Stimulated activated CD4-positive, alpha-beta T cell treated with anti-CD3 and anti-CD28 coated beads, Interleukin-1b, Interleukin-23, amount 100 ng/mL, for 4 hours (primary cell): ENCODE measurements around the gene TNNT2.

ENCODE experiments used
- DNase-seq, 2 donors: peaks; one replicate each; pipeline ENCODE4 v3.0.0-alpha.2; 2020; ENCODE audit warnings: low read depth in 2 of 2

The TNNT2 gene

DNA sequence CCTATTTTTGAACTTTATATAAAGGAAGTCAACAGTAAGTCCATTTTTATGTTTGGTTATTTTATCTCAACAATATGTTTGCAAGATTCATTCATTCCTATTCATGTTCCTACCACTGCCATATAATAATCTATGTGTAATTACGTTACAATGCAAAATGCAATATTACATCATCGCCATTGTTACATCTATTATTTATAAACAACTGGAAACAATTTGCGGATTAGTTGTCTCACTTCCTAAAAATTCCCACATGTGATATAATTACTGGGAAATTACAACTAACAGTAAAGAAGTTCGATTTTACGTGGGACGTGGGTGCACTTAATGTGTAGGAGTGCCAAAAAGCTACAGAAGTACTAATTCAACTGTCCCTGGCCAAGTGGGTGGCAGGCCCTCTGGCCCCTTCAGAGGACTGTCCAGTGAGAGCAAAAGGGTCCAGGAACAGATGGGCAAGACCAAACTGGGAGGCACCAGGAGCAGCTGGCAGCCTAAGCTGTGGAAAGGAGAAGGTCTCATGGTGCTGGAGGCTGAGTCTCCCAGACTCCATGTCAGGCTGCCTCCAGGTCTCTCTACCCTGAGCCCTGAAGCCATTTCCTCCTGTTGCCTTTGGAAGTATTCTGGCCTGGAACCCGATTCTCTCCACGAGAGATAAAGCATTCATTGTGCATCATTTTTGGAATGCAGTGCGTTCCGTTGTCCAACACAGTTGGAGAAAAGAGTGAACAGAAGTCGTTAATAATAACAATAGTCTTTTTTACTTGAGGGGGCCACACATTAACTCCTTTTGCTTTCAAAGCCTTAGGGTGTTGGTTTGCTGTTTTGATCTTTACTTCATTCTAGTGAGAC, 42.9 kb downstream of the TNNT2 start:
- no peak for DNase-seq

DNA sequence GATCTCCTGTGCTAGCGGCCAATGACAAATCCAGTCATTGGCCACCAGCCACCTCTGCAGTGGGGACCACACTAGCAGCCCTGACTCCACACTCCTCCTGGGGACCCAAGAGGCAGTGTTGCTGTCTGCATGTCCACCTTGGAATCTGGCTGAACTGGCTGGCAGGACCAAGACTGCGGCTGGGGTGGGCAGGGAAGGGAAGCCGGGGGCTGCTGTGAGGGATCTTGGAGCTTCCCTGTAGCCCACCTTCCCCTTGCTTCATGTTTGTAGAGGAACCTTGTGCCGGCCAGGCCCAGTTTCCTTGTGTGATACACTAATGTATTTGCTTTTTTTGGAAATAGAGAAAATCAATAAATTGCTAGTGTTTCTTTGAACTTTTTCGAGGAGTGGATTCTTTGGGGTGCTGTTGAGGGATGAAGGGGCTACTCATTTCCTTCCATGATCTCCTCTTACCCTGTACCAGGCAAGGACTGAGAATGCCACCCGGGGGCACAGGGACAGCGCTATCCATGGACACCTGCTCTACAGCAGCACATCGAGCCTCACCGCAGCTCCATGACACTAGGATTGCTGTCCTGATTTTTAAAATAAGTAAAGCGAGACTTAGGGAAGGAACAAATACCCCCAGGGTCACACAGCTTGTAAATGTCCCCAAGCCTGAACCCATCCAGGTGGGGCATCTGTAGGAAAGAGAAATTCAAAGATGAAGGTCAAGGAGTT, 44.7 kb downstream of the TNNT2 start:
- DNase-seq = no peak

DNA sequence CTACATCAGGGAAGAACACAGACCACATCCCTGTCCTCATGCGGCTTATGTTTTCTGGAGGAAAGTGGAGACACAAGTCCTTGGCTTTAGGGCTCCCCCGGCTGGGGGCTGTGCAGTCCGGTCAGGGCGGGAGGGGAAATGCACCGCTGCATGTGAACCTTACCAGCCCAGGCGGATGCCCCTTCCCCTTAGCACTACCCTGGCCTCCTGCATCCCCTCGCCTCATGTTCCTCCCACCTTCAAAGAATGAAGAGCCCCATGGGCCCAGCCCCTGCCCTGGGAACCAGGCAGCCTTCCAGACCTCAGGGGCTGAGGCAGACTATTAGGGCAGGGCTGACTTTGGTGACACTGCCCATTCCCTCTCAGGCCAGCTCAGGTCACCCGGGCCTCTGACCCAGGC, 45.5 kb downstream of the TNNT2 start:
- DNase-seq = no peak

DNA sequence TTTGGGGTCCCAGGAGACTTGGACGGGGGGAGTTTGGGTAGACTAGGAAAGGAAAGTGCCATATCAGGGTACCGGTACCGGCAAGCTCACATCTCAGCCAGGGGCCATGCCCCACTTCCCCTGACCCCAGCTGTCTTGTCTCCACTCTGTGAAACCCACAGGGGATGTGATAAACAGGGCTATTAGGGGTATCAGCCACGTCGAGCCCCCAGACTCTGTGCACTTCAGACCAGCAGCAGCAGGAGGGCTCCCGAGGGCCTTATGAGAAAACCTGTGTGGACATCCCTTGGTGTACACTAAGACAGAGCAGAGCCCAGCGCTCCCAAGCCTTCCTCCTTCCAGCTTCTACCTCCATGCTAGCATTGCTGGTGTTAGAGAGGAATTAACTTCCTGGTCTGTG, 46.3 kb downstream of the TNNT2 start:
- no peak for DNase-seq

DNA sequence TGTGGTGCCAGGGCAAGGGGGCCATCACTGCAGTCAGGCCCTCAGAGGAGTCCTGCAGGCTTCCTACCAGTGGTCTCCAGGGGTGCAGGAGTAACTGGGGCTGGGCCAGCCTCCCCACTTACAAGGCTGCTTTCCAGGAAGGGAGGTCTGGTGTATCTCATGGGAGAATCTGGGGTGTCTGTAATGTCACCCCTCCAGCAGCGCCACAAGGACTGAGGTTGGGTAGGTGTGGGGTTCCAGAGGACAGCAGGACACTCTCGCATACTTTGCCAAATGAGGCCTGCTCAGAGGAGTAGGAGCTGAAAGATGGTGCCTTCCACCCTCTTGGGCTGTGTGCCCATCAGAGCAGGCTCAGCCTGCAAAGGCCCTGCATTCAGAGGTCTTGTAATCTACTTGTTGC, 46.9 kb downstream of the TNNT2 start:
- DNase-seq = no peak

DNA sequence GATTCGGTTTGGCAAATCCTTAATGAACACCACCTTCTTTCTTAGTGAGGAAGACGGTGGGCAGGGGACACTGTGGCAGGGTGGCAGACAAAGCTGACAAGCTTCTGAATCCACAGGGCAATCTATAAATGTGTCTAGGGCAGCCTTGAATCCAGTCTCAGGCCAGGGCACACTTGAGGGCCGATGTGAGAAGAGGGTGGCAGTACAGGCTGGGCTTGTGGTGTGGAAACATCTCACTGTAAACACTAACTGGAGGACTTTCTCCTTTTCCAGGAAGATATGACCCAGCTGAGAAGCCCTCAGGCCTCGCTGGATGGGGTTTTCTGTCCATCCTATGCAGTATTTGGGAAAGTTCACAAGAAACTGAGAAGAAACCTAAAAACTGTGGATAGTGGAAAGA, 47.7 kb downstream of the TNNT2 start:
- DNase-seq = no peak

DNA sequence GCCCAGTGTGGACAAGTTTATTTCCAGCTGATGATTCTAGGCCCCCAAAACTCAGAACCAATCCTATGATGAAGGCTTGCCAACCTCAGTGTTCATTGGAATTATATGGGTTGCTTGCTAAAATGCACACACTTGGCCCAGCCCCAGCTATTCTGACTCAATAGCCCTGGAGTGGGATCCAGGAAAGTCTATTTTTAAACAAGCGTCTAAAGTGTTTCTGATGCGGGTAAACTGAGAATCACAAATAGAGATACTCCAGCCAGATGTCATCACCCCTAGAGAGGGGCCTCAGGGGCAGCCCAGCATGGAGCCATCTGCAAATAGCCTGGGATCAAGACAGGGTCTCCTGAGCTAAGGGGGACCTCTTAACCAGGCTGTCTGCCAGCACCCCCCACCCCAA, 48.2 kb downstream of the TNNT2 start:
- DNase-seq = no peak

DNA sequence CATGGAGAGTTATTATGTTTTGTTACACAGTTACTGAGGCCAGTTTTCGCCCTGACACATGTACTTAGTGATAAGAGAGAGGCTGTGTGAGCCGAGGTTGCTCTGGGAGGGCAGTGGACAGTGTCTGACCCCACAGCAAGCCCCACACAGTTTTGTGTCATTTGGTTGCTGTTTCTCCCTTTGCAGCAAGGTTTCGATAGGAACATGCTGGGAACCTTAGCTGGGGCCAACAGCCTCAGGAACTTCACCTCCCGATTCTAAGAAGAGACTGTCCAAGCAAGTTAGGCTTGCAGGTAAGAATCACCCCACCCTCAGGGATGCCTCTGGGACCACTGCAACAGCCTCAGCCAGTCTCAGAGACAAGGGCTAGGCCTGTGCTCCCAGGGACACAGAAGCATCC, 48.9 kb downstream of the TNNT2 start:
- DNase-seq = no peak

DNA sequence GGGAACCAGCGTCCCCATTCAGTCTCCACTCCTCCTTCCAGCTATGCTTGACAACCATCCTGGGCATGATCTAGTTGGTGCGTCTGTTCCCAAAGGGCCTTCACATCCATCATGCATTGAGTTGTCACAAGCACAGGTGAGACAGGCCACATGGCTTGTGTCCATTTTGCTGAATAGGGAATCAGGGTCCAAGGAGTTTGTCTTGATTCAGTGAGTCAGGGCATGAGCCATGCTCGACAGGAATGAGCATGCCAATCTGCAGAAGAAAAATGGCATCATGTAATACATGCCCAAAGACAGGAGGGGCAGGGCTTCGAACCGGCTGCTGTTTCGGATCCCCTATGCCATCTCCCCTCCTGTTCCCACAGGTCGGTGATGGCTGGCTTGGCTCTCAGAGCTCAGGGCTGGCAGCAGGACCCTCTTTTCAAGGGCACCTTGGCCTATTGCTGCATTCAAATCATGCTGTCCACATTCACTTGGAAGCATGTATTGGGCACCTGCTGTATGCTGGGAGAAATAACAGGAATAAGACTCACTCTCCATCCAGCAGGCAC, 49.7 kb downstream of the TNNT2 start:
- DNase-seq = no peak

DNA sequence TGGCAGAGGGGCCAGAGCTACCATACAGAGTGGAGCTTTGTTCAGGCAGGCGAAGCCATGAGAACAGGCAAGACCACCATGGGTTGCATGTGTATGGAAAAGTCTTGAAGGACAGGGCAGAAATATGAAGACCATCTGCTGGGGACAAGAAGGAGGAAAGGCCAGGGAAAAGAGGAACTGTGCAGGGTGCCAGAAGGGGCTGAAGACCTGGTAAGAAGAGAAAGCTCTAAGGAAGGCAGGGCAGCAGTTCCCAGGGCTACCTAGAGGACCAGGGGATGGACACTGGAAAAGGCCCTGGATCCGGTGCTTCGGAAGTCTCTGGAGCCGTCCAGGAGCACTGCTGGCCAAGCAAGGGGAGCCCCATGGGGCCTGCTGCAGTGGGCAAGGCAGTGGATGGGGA, 50.8 kb downstream of the TNNT2 start:
- DNase-seq = no peak

DNA sequence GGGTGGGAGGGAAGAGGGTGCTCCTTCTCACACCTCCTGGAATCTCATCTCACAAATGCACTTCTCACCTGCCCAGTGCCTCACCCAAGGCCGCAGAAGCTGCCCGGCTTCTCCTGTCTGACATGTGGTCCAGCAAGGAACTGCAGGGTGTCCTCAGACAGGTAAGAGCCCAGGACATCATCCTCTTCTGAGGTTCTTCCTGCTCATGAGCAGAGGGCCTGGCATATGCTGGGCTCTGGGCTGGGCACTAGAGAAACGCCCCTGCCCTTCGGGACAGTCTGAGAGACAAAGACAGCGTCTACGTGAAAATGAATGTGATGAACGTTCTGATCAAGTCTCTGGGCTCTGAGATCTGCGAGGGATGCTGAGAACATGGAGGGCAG, 51.8 kb downstream of the TNNT2 start:
- no peak for DNase-seq

DNA sequence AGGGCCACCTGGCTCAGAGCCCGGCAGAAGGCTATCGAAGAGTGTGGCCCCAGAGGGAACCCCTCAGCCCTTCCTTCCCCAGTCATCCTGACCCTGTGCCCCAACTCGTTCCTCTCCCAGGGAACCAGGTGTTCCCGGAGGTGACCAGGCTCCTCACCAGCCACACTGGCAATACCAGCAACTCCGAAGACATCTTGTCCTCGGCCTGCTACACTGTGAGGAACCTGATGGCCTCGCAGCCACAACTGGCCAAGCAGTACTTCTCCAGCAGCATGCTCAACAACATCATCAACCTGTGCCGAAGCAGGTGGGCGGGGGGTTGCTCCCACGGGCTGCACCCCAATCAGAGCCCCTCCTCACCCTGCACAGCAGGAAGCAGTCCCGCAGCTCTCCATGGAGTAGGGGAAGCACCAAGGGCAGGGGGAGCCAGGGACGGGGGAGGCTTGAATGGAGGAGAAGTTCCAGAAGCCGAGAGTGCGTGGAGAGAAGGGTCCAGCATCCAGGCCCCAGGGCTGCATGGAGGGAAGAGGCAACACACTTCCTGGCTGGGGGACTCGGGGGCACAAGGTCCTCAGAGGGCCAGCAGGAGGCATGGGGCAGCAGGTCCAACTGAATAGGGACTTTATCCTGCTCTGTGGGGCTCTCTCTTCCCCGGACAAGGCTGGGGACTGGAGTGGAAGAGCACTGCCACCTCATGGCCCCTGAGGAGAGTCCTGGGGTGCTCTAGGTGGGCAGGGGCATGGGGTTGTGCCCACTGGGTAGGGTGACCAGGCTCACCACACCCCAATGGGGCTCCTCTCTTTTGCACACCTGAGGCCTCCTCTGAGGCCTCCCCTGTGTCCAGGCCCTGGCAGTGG, 52.4 kb downstream of the TNNT2 start:
- DNase-seq = no peak

DNA sequence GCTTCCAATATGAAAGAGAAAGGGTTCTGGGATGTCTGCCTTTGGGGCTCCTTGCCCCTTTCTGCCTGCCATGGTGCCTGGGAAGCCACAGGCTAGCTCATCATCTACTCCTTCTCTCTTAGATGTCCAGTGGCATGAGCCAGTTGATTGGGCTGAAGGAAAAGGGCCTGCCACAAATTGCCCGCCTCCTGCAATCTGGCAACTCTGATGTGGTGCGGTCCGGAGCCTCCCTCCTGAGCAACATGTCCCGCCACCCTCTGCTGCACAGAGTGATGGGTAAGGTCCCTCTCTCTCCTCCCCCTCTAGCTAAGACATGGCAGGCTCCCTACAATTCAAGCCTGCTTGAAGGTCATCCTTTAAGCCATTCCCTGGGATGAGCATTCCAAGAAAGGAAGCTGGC, 53.2 kb downstream of the TNNT2 start:
- no peak for DNase-seq

DNA sequence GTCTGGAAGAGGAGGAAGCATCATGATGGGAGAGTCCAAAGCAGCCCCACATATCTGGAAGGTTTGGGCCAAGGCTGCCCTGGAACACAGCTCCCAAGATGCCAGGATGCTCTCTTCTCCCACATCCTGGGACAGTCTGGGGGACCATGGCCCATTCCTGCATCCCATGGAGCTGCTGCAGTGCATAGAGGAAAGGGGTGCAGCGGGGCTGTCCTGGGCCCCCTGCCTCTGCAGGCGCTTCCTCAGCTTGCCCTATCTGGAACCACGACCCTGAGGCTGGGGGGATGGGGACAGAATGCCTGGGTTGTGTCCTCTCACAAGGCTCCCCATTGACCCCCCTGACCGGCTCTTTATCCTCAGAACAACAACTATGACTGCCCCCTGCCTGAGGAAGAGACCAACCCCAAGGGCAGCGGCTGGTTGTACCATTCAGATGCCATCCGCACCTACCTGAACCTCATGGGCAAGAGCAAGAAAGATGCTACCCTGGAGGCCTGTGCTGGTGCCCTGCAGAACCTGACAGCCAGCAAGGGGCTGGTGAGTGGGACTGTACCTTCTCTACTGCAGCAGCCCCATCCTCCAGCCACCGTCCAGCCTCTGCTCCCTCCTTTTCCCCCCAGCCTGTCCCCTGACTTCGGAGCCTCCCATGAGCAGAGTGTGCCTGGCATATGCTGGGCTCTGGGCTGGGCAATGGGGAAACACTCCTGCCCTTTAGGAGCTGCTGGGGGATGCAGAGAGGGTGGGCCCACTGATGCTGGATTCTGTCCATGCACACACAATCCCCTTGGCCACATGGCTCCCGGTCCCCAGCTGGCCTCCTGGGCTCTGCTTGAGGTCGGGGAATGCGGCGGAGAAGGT, 54.6 kb downstream of the TNNT2 start:
- DNase-seq = no peak

DNA sequence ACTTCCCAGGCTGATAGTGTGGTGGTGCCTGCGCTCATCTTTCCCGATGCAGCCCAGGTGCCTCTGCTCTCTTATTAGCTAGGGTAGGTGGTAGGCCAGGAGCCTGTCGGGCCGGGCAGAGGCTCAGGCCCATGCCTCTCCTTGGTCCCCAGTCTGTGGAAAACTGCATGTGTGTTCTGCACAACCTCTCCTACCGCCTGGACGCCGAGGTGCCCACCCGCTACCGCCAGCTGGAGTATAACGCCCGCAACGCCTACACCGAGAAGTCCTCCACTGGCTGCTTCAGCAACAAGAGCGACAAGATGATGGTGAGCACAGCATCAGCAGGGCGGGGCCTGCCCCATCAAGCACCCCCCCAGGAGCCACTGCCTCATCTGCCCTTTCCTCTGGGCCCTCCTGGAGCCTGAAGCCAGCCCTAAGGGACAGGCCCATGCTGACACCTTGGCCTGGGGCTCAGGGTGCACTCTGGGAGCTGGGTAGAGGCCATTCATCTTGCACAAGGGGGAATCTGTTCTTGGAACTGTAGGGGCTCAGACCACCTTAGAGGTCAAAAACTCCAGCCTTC, 55.6 kb downstream of the TNNT2 start:
- no peak for DNase-seq

DNA sequence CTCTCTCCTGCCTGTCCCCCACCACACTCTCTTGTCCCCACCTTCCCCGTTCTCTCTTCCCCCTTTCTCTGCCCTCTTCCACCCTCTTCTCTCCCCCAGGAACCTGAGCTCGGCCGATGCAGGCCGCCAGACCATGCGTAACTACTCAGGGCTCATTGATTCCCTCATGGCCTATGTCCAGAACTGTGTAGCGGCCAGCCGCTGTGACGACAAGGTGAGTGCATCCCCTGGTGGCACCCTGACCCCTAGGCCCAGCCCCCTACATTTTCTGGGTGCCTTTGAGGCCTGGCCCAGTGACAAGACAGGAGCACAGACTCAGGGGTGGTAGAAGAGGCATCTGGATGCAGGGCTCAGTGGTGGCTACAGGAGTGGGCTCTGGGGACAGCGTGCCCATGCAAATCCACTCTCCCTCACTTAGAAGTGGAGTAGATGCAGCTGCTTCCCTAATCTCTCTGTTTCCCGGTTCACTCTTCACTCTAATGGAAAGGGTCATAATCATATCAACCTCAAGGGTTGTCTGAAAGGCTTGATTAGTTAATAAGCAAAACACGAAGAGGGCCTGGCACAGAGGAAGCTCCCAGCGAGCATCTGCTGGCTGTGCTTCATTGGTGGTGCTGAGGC, 57.2 kb downstream of the TNNT2 start:
- no peak for DNase-seq

DNA sequence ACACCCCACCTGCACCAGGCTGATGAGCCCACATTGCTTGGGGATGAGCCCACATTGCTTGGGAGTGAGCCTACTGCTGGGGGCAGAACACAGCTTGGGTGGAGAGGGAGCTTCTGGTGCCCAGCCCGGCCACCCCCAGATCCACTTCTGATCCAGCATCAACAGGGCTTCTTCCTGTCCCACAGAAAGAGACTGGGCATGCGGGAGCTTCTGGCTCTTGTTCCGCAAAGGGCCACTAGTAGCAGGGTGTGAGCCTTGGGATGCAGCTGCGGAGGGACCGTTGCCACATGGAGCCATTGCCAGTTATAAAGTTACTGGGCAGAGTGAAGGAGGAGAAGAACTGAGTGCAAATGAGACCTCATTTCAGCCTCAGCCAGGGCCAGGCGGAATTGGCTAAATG, 57.8 kb downstream of the TNNT2 start:
- DNase-seq = no peak

DNA sequence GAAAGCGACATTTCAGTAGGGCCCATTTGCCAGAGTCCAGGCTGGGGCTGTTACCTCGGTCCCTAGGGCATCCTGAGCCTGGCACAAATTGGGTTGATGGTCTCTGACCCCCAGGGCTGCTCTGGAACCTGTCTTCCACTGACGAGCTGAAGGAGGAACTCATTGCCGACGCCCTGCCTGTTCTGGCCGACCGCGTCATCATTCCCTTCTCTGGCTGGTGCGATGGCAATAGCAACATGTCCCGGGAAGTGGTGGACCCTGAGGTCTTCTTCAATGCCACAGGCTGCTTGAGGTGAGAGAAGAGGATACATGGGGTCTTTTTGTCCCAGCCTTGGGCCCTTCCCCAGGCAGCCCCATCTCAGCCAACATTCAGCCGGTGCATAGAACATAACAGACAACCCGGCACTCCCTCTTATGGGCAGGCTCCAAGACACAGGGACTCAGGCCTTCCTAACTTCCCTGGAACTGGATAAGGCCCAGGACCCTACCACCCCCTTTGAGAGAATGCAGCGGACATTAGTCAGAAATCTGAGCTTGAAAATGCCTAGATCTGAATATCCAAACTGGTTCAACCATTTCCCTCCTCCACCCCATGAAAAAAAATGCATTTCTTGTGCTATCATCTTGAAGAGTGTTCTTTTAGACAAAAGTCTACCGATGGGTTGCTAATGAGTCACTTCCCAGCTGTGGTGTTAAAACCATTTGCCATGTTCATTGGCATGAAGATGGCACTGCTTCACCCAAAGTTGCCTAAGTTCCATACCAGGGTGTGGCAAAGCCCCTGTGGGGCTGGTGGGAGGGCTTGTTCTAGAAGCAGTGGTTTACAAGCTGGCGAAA, 58.8 kb downstream of the TNNT2 start:
- DNase-seq = no peak

DNA sequence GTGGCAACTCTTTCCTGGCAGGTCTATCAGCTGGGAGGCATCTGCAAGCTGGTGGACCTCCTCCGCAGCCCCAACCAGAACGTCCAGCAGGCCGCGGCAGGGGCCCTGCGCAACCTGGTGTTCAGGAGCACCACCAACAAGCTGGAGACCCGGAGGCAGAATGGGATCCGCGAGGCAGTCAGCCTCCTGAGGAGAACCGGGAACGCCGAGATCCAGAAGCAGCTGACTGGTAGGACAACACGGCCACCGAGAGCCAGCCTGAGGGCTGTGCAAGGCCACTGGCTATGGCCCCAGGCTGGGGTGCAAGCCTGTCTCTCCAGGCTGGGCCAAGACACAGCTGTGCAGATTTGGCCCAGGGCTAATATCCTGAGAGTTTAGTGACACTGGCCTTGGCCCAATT, 59.9 kb downstream of the TNNT2 start:
- no peak for DNase-seq

DNA sequence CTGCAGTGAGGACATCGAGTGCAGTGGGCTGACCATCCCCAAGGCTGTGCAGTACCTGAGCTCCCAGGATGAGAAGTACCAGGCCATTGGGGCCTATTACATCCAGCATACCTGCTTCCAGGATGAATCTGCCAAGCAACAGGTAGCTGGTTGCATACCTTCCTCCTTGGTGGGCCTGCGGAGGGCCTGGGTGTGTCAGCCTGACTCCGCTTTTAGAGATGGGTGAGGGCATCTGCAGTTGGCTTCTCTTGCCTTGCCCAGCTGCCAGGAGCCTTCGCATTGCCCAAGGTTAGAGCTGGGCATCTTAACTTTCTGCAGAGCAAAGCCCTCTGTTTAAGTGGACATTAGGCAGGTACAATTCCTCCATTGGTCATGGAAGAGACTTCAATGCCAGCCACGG, 60.9 kb downstream of the TNNT2 start:
- DNase-seq = no peak
